HepG2 (cell line): ENCODE measurements around the gene VWCE. TPM values are rescaled to one million over a fixed set of nuclear protein-coding genes. Genes with fewer than 3 reads are reported as not detected.

Experiments
- ARNT2 ChIP-seq: sonication (generic); formaldehyde crosslinking; IDR thresholded peaks from 2 replicates; pipeline ENCODE4 v1.8.0; 2022; ENCODE audit warnings: mild to moderate bottlenecking, low read depth, missing genetic modification reagents, moderate library complexity
- IKZF4 ChIP-seq: sonication (generic); formaldehyde crosslinking; IDR thresholded peaks from 2 replicates; pipeline ENCODE4 v1.5.1; 2020; ENCODE audit warnings: borderline replicate concordance, mild to moderate bottlenecking, low read depth, missing genetic modification reagents; ENCODE audit errors: not compliant biosample characterization
- KDM5A ChIP-seq: fragments of 200-600 bp; sonication (generic); IDR thresholded peaks from 2 replicates; pipeline ENCODE4 v1.7.0; 2018; ENCODE audit warnings: antibody characterized with exemption, mild to moderate bottlenecking, low read length, borderline replicate concordance
- LBX2 ChIP-seq: sonication (generic); formaldehyde crosslinking; IDR thresholded peaks from 2 replicates; pipeline ENCODE4 v1.5.0; 2020; ENCODE audit warnings: missing genetic modification reagents, mild to moderate bottlenecking, borderline replicate concordance
- NFIC ChIP-seq: IDR thresholded peaks from 2 replicates; pipeline ENCODE4 v1.6.1; 2012; ENCODE audit warnings: mild to moderate bottlenecking, low read length, inconsistent platforms
- NKX3-1 ChIP-seq: sonication (generic); formaldehyde crosslinking; IDR thresholded peaks from 2 replicates; pipeline ENCODE4 v1.5.0; 2020; ENCODE audit warnings: missing genetic modification reagents
- RBAK ChIP-seq: sonication (generic); formaldehyde crosslinking; IDR thresholded peaks from 2 replicates; pipeline ENCODE4 v1.5.1; 2020; ENCODE audit warnings: mild to moderate bottlenecking, missing genetic modification reagents
- THRA ChIP-seq: sonication (generic); formaldehyde crosslinking; IDR thresholded peaks from 2 replicates; pipeline ENCODE4 v1.4.0; 2020; ENCODE audit warnings: missing genetic modification reagents, borderline replicate concordance
- ZNF10 ChIP-seq: sonication (generic); formaldehyde crosslinking; IDR thresholded peaks from 2 replicates; pipeline ENCODE4 v1.4.0; 2020; ENCODE audit warnings: mild to moderate bottlenecking, low read depth, missing genetic modification reagents, borderline replicate concordance
- ZNF234 ChIP-seq: sonication (generic); formaldehyde crosslinking; conservative IDR thresholded peaks from 2 replicates; pipeline ENCODE4 v1.5.1; 2020; ENCODE audit warnings: mild to moderate bottlenecking, missing genetic modification reagents
- ZNF644 ChIP-seq: IDR thresholded peaks from 2 replicates; pipeline ENCODE4 v1.6.1; 2016; ENCODE audit warnings: low read depth
- ZNF691 ChIP-seq: sonication (generic); formaldehyde crosslinking; IDR thresholded peaks from 2 replicates; pipeline ENCODE4 v1.4.0; 2020; ENCODE audit warnings: missing genetic modification reagents, low read depth, mild to moderate bottlenecking, borderline replicate concordance
- ZNF766 ChIP-seq: sonication (generic); formaldehyde crosslinking; IDR thresholded peaks from 2 replicates; pipeline ENCODE4 v1.5.0; 2020; ENCODE audit warnings: missing genetic modification reagents, borderline replicate concordance
- polyA plus RNA-seq, 8 experiments: library from polyadenylated mRNA; depleted of rRNA in 3 of 8; stranded (reverse) in 7 of 8; unstranded in 1 of 8; fragments of >200 nt; fragmentation: Illumina TruSeq in 4 of 8; extraction: Trizol in 4 of 8; gene quantifications; 2 replicates each; pipeline versions ENCODE4 v1.2.1 to v1.2.3, GENCODE V29; 2011 to 2016; ENCODE audit warnings: low read depth in 4 of 8, missing spikeins in 1 of 8, mixed read lengths in 1 of 8; ENCODE audit not compliant: insufficient read depth in 1 of 8
- total RNA-seq, 5 experiments: library from RNA; depleted of rRNA; stranded (reverse); fragments of >200 nt; fragmentation: Illumina TruSeq; extraction: Trizol; gene quantifications; 2 replicates each; pipeline ENCODE4 v1.2.3, GENCODE V29; 2016; ENCODE audit warnings: low read depth in 1 of 5
- TF ChIP-seq, protein P1 (sequence below): sonication (generic); formaldehyde crosslinking; conservative IDR thresholded peaks from 2 replicates; pipeline ENCODE4 v1.4.0; 2020; ENCODE audit warnings: missing genetic modification reagents
- TF ChIP-seq, protein P2 (sequence below): sonication (generic); formaldehyde crosslinking; IDR thresholded peaks from 2 replicates; pipeline ENCODE4 v1.4.0; 2020; ENCODE audit warnings: mild to moderate bottlenecking, missing genetic modification reagents

VWCE gene
- total and polyA plus RNA-seq, 2 of the 13 experiments (the other 11 are each of a cell fraction or from before 2014, with no cell fraction given) = 27.6 to 58.3 TPM

- TF ChIP-seq, protein P1, sequence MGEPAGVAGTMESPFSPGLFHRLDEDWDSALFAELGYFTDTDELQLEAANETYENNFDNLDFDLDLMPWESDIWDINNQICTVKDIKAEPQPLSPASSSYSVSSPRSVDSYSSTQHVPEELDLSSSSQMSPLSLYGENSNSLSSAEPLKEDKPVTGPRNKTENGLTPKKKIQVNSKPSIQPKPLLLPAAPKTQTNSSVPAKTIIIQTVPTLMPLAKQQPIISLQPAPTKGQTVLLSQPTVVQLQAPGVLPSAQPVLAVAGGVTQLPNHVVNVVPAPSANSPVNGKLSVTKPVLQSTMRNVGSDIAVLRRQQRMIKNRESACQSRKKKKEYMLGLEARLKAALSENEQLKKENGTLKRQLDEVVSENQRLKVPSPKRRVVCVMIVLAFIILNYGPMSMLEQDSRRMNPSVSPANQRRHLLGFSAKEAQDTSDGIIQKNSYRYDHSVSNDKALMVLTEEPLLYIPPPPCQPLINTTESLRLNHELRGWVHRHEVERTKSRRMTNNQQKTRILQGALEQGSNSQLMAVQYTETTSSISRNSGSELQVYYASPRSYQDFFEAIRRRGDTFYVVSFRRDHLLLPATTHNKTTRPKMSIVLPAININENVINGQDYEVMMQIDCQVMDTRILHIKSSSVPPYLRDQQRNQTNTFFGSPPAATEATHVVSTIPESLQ (CRISPR knock-in tag) = no peak
- TF ChIP-seq, protein P2, sequence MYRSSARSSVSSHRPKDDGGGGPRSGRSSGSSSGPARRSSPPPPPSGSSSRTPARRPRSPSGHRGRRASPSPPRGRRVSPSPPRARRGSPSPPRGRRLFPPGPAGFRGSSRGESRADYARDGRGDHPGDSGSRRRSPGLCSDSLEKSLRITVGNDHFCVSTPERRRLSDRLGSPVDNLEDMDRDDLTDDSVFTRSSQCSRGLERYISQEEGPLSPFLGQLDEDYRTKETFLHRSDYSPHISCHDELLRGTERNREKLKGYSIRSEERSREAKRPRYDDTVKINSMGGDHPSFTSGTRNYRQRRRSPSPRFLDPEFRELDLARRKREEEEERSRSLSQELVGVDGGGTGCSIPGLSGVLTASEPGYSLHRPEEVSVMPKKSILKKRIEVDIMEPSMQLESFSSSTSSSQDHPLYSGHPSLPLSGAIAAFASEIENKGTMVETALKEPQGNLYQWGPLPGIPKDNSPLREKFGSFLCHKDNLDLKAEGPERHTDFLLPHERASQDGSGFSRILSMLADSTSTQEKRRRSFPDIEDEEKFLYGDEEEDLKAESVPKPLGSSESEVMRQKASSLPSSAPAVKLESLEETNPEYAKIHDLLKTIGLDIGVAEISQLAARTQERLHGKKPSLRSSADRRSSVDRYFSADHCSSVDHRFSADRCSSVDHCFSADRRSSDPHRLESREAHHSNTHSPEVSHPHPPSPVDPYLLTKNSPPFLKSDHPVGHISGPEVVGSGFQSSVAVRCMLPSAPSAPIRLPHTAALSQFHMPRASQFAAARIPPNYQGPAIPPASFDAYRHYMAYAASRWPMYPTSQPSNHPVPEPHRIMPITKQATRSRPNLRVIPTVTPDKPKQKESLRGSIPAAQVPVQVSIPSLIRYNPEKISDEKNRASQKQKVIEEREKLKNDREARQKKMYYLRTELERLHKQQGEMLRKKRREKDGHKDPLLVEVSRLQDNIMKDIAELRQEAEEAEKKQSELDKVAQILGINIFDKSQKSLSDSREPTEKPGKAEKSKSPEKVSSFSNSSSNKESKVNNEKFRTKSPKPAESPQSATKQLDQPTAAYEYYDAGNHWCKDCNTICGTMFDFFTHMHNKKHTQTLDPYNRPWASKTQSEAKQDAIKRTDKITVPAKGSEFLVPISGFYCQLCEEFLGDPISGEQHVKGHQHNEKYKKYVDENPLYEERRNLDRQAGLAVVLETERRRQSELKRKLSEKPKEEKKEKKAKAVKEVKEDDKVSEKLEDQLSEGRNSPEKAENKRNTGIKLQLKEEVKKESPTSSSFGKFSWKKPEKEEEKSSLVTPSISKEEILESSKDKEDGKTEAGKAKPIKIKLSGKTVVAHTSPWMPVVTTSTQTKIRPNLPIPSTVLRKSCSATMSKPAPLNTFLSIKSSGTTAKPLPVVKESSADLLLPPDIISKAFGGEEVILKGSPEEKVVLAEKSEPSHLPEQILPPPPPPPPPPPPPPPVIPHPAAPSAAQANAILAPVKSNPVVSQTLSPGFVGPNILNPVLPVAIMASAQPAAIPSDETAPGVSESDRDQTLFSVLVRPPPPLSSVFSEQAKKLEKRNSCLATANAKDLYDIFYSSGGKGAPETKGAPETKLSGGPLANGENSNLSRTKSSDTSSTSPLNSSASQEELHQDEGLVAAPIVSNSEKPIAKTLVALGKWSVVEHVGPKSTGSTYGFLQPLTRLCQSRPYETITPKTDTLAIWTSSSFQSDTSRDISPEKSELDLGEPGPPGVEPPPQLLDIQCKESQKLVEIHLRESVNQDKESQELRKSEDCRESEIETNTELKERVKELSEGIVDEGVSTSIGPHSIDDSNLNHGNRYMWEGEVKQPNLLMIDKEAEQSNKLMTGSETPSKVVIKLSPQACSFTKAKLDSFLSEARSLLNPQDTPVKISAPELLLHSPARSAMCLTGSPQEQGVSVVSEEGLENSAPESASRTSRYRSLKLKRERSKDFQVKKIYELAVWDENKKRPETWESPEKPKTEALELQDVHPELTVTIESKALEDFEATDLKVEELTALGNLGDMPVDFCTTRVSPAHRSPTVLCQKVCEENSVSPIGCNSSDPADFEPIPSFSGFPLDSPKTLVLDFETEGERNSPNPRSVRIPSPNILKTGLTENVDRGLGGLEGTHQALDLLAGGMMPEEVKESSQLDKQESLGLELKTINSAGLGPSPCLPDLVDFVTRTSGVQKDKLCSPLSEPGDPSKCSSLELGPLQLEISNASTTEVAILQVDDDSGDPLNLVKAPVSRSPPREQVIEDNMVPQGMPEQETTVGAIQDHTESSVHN (CRISPR knock-in tag) = no peak
- TF ChIP-seq ZNF644 (CRISPR knock-in tag) (no peak), KDM5A (no peak), IKZF4 (no peak), NKX3-1 (CRISPR knock-in tag) (no peak), ZNF234 (no peak), LBX2 (CRISPR knock-in tag) (no peak), NFIC (no peak), ZNF766 (CRISPR knock-in tag) (no peak), RBAK (CRISPR knock-in tag) (no peak), THRA (CRISPR knock-in tag) (peak; percentile 59; the same call in 1 of the 2 replicates), ZNF691 (CRISPR knock-in tag) (peak; percentile 62; the same call in 1 of the 2 replicates), ZNF10 (CRISPR knock-in tag) (no peak), ARNT2 (CRISPR knock-in tag) (no peak)
Measured at GRCh38 chr11:61267437-61267841, 27.7 kb downstream of the VWCE start (continued).
